ENCODE measurements around the gene CFAP57. TPM values are rescaled to one million over a fixed set of nuclear protein-coding genes. Genes with fewer than 3 reads are reported as not detected.

The CFAP57 gene
- total and polyA plus RNA-seq, 2 of the 8 experiments (the other 6 are each of a cell fraction or from before 2014, with no cell fraction given) = 0.20 to 0.80 TPM

GRCh38 chr1:43241413-43241836 lies 69.3 kb downstream of the CFAP57 start (continued):
- TF ChIP-seq BCL11A (IDR thresholded peaks at IDR 0.05; ENCODE audit: low read depth in 2 of 2, low read length in 2 of 2) = no peak
- TF ChIP-seq PHF8 (conservative IDR thresholded peaks at IDR 0.05; ENCODE audit: low read depth, low read length) = no peak
- TF ChIP-seq EGR1 (IDR thresholded peaks at IDR 0.05; ENCODE audit: borderline replicate concordance, low read depth, low read length) = no peak
- TF ChIP-seq EZH2 (IDR thresholded peaks at IDR 0.05; ENCODE audit: low read depth, low read length, severe bottlenecking) = no peak

Measured in H1 (cell line).